Dermis microvascular lymphatic vessel endothelial cell (primary cell): ENCODE data around the gene PIK3C2B. TPM values are rescaled to one million over a fixed set of nuclear protein-coding genes. Genes with fewer than 3 reads are reported as not detected.
A peak's percentile ranks its signal among the peaks of the same experiment; 100 is the strongest.

Experiments used
- DNase-seq, 2 donors: peaks; one replicate each; pipeline versions ENCODE4 v3.0.0 to v3.0.0-alpha.2; 2010; ENCODE audit warnings: low read depth in 2 of 2
- total RNA-seq: library from RNA; depleted of rRNA; stranded (reverse); fragments of >200 nt; gene quantifications from 2 replicates; pipeline ENCODE4 v1.2.1, GENCODE V29; 2014

The PIK3C2B gene
- total RNA-seq, 1 donor from 2014 or later: 11.7 TPM

GRCh38 chr1:204461331-204462228 is 33.0 kb downstream of the PIK3C2B start:
- DNase-seq: peak; percentile 62 to 92

- no peak for DNase-seq
These were observed 34.3 kb downstream of the PIK3C2B start for GRCh38 chr1:204460346-204460745.

- DNase-seq: no peak
These were observed 34.9 kb downstream of the PIK3C2B start for GRCh38 chr1:204459706-204460105.

GRCh38 chr1:204457666-204458065 is 36.9 kb downstream of the PIK3C2B start:
- DNase-seq: no peak

GRCh38 chr1:204456826-204457442 is 37.7 kb downstream of the PIK3C2B start:
- DNase-seq: no peak

- no peak for DNase-seq
These were observed 38.8 kb downstream of the PIK3C2B start for GRCh38 chr1:204455831-204456145.

GRCh38 chr1:204455063-204455830 is 39.4 kb downstream of the PIK3C2B start:
- DNase-seq: no peak

- DNase-seq: no peak
These were observed 40.1 kb downstream of the PIK3C2B start for GRCh38 chr1:204454476-204454875.

- DNase-seq: peak; percentile 66 to 79
These were observed 41.3 kb downstream of the PIK3C2B start for GRCh38 chr1:204453141-204453772.

GRCh38 chr1:204451352-204452124 is 43.1 kb downstream of the PIK3C2B start:
- no peak for DNase-seq

GRCh38 chr1:204450461-204451257 is 43.9 kb downstream of the PIK3C2B start:
- no peak for DNase-seq

- DNase-seq: no peak
These were observed 44.8 kb downstream of the PIK3C2B start for GRCh38 chr1:204449678-204450280.

GRCh38 chr1:204448991-204449677 is 45.5 kb downstream of the PIK3C2B start:
- peak in 1 of 2 donors; percentile 20 for DNase-seq

- no peak for DNase-seq
These were observed 46.2 kb downstream of the PIK3C2B start for GRCh38 chr1:204448344-204448964.

- DNase-seq: no peak
These were observed 46.9 kb downstream of the PIK3C2B start for GRCh38 chr1:204447736-204448135.

GRCh38 chr1:204447190-204447589 is 47.4 kb downstream of the PIK3C2B start:
- no peak for DNase-seq

- peak; percentile 48 to 72 for DNase-seq
These were observed 48.0 kb downstream of the PIK3C2B start for GRCh38 chr1:204446413-204447111.

GRCh38 chr1:204445860-204446412 is 48.7 kb downstream of the PIK3C2B start:
- peak in 1 of 2 donors; percentile 60 for DNase-seq
